B cell (primary cell): ENCODE measurements around the gene SYCP2. TPM values are rescaled to one million over a fixed set of nuclear protein-coding genes. Genes with fewer than 3 reads are reported as not detected.

ENCODE experiments used
- ATAC-seq: fragments of 200-7000 bp; cut with Tn5 transposase; one replicate; pipeline ENCODE4 v1.10.0; 2021; ENCODE audit warnings: low read depth, mild to moderate bottlenecking, moderate number of reproducible peaks, moderate library complexity
- CTCF ChIA-PET: fragments of 350-600 bp; sonication (Branson Sonifier 250); formaldehyde crosslinking; loops from one replicate; lab custom pipeline; 2021; ENCODE audit warnings: antibody characterized with exemption, inconsistent platforms; lab: Charles Lee
- POLR2A ChIA-PET: fragments of 350-600 bp; sonication (Branson Sonifier 250); formaldehyde crosslinking; loops from one replicate; lab custom pipeline; 2021; ENCODE audit warnings: antibody characterized with exemption; lab: Charles Lee
- DNase-seq: peaks from one replicate; pipeline ENCODE4 v3.0.0; 2013
- H2AFZ ChIP-seq: 2 replicates; pipeline ENCODE4 v1.6.1; 2012; ENCODE audit warnings: mild to moderate bottlenecking, low read depth, low read length; ENCODE audit not compliant: insufficient read depth, poor library complexity, severe bottlenecking
- H3K27ac ChIP-seq, 2 donors: 1 replicate in 1 of 2; 2 replicates in 1 of 2; pipeline ENCODE4 v1.5.1; 2012 to 2013; ENCODE audit warnings: low read length in 2 of 2, mild to moderate bottlenecking in 2 of 2, moderate library complexity in 1 of 2
- H3K27me3 ChIP-seq, 4 experiments: fragments of 200-600 bp in 1 of 4; sonication (generic) in 1 of 4; replicated peaks in 1 of 4; 1 replicate in 2 of 4; 2 replicates in 2 of 4; pipeline versions ENCODE4 v1.6.1 to v1.7.0; 2013 to 2016; ENCODE audit warnings: low read length in 3 of 4, mild to moderate bottlenecking in 2 of 4, mixed read lengths in 1 of 4, moderate library complexity in 1 of 4; ENCODE audit not compliant: insufficient read depth in 4 of 4, control insufficient read depth in 3 of 4; ENCODE audit errors: control extremely low read depth in 1 of 4
- H3K36me3 ChIP-seq, 2 experiments: replicated peaks in 1 of 2; 1 replicate in 1 of 2; 2 replicates in 1 of 2; pipeline versions ENCODE4 v1.6.1 to v1.7.1; 2013; ENCODE audit warnings: low read length in 1 of 2; ENCODE audit not compliant: insufficient read depth in 2 of 2, control insufficient read depth in 1 of 2; ENCODE audit errors: control extremely low read depth in 1 of 2, extremely low read depth in 1 of 2
- H3K4me1 ChIP-seq, 2 donors: fragments of 200-600 bp in 1 of 2; sonication (generic) in 1 of 2; 1 replicate in 1 of 2; 2 replicates in 1 of 2; pipeline versions ENCODE4 v1.5.1 to v1.6.1; 2013 to 2017; ENCODE audit warnings: low read length in 2 of 2; ENCODE audit not compliant: control insufficient read depth in 2 of 2, insufficient read depth in 2 of 2
- H3K4me2 ChIP-seq: replicated peaks from 2 replicates; pipeline ENCODE3; 2012; ENCODE audit warnings: mild to moderate bottlenecking, low read depth, low read length; ENCODE audit not compliant: poor library complexity, severe bottlenecking
- H3K4me3 ChIP-seq, 5 experiments: fragments of 200-600 bp in 1 of 5; sonication (generic) in 1 of 5; 1 replicate in 3 of 5; 2 replicates in 2 of 5; pipeline versions ENCODE4 v1.5.1 to v1.7.0; 2011 to 2016; ENCODE audit warnings: low read length in 4 of 5, mild to moderate bottlenecking in 4 of 5, low read depth in 2 of 5, control low read depth in 1 of 5, moderate library complexity in 1 of 5; ENCODE audit not compliant: insufficient read depth in 1 of 5; ENCODE audit errors: control extremely low read depth in 1 of 5, extremely low read depth in 1 of 5
- H3K79me2 ChIP-seq: fragments of 200-600 bp; sonication (generic); one replicate; pipeline ENCODE4 v1.6.0; 2016; ENCODE audit warnings: low read length; ENCODE audit not compliant: control insufficient read depth, insufficient read depth
- H3K9ac ChIP-seq: fragments of 200-600 bp; sonication (generic); 2 replicates; pipeline ENCODE4 v1.6.1; 2017; ENCODE audit warnings: mild to moderate bottlenecking, low read length, moderate library complexity
- H3K9me3 ChIP-seq, 3 donors: one replicate each; pipeline versions ENCODE4 v1.6.1 to v1.7.1; 2013; ENCODE audit warnings: low read length in 2 of 3; ENCODE audit not compliant: control insufficient read depth in 2 of 3, insufficient read depth in 1 of 3; ENCODE audit errors: control extremely low read depth in 1 of 3
- H4K20me1 ChIP-seq: 2 replicates; pipeline ENCODE4 v1.6.0; 2012; ENCODE audit warnings: mild to moderate bottlenecking, low read length; ENCODE audit not compliant: insufficient read depth, control insufficient read depth, poor library complexity, severe bottlenecking
- H3K27ac Mint-ChIP-seq: one replicate; pipeline ENCODE4 v1.8.0; 2021; ENCODE audit warnings: mixed read lengths
- H3K27me3 Mint-ChIP-seq: one replicate; pipeline ENCODE4 v1.8.0; 2021; ENCODE audit warnings: mixed read lengths
- H3K4me1 Mint-ChIP-seq: one replicate; pipeline ENCODE4 v1.8.0; 2021; ENCODE audit warnings: mixed read lengths
- H3K4me3 Mint-ChIP-seq: one replicate; pipeline ENCODE4 v1.8.0; 2021; ENCODE audit warnings: mixed read lengths
- H3K9me3 Mint-ChIP-seq: one replicate; pipeline ENCODE4 v1.8.0; 2022; ENCODE audit warnings: mixed read lengths; ENCODE audit not compliant: insufficient read depth
- CTCF ChIP-seq: fragments of 200-600 bp; IDR thresholded peaks from one replicate; pipeline ENCODE4 v1.8.0; 2022; ENCODE audit warnings: antibody characterized with exemption, mild to moderate bottlenecking
- EZH2 ChIP-seq: IDR thresholded peaks from 2 replicates; pipeline ENCODE4 v1.6.1; 2012; ENCODE audit warnings: borderline replicate concordance, low read depth, mild to moderate bottlenecking, moderate library complexity, low read length; ENCODE audit not compliant: insufficient read depth, poor library complexity, severe bottlenecking
- WGBS: methylation state at CpG from one replicate; pipeline ENCODE4 v1.1.5; 2013; ENCODE audit warnings: missing lambda C conversion rate; ENCODE audit not compliant: insufficient coverage; 5-methylcytosine and 5-hydroxymethylcytosine counted together
- intact Hi-C: fragments of 100-400 bp; cut with micrococcal nuclease; formaldehyde crosslinking; loops from one replicate; pipeline ENCODE4 v1.10.0; 2022
- polyA plus RNA-seq: library from polyadenylated mRNA; depleted of rRNA; stranded (reverse); fragments of >200 nt; gene quantifications from 2 replicates; pipeline ENCODE4 v1.2.3, GENCODE V29; 2012
- total RNA-seq, 2 donors: library from RNA; stranded (reverse); fragments of 120-200 nt in 1 of 2; gene quantifications; 1 replicate in 1 of 2; 2 replicates in 1 of 2; pipeline versions ENCODE4 v1.2.3 to v1.2.4, GENCODE V29; 2013 to 2022

SYCP2 gene
- total and polyA plus RNA-seq, 2 donors (not counting 1 experiment from before 2014, with no cell fraction given): 0.98 to 4.5 TPM

GRCh38 chr20:59944726-59945125 is 11.3 kb upstream of the SYCP2 start:
- H3K9me3 ChIP-seq: no peaks in the 10 kb centered on the region
- H3K9ac ChIP-seq: no peak overlapping the region
- 98% methylated on average over 5 of the region's 7 CpGs for WGBS
- Mint-ChIP-seq H3K9me3 (no peaks in the 10 kb centered on the region), H3K27ac (no peak overlapping the region), H3K4me3 (no peak overlapping the region), H3K27me3 (no peaks in the 10 kb centered on the region), H3K4me1 (peaks cover 28% of the 10 kb centered on the region)
- intact Hi-C loops: loop anchor here (5.0 kb wide), 2 partner anchors 1283 to 1292 kb away; partner anchors contain the start of gene STX16
- no peak overlapping the region for H2AFZ ChIP-seq
- H3K27ac ChIP-seq: no peak overlapping the region
- ATAC-seq (no peak), DNase-seq (no peak)
- H3K79me2 ChIP-seq: peaks cover 15% of the 10 kb centered on the region
- H3K36me3 ChIP-seq: peaks cover 6 to 28% of the 10 kb centered on the region in 2 experiments
- CTCF ChIA-PET: interaction anchor here (4.1 kb wide), 1 partner anchor 10 kb away, joined by 29 read pairs; the partner anchor contains the start of gene SYCP2
- H4K20me1 ChIP-seq: no peaks in the 10 kb centered on the region
- no peaks in the 10 kb centered on the region for H3K27me3 ChIP-seq
- POLR2A ChIA-PET: no interaction called here
- H3K4me2 ChIP-seq: no peak overlapping the region
- TF ChIP-seq CTCF: no peak
- TF ChIP-seq EZH2: no peak
- no peak overlapping the region for H3K4me3 ChIP-seq
- peaks cover 14 to 16% of the 10 kb centered on the region in 2 donors for H3K4me1 ChIP-seq

GRCh38 chr20:59942245-59942644 is 8.8 kb upstream of the SYCP2 start:
- Histone ChIP-seq H3K4me1 (peaks cover 20 to 21% of the 10 kb centered on the region in 2 donors), H3K9ac (no peak overlapping the region), H3K4me3 (no peak overlapping the region), H2AFZ (no peak overlapping the region), H3K79me2 (peaks cover 22% of the 10 kb centered on the region), H3K36me3 (peaks cover 6 to 28% of the 10 kb centered on the region in 2 experiments), H3K27me3 (no peaks in the 10 kb centered on the region), H3K9me3 (peaks cover 0 to 10% (median 0%) of the 10 kb centered on the region in 3 donors), H3K27ac (no peak overlapping the region), H3K4me2 (no peak overlapping the region), H4K20me1 (no peaks in the 10 kb centered on the region)
- no peak overlapping the region for H3K4me3 Mint-ChIP-seq
- no peak overlapping the region for H3K27ac Mint-ChIP-seq
- H3K9me3 Mint-ChIP-seq: no peaks in the 10 kb centered on the region
- ATAC-seq (no peak), DNase-seq (no peak)
- TF ChIP-seq EZH2 (no peak), CTCF (no peak)
- intact Hi-C loops: loop anchor here (5.0 kb wide), 1 partner anchor 1290 kb away; the partner anchor contains the start of gene STX16
- POLR2A ChIA-PET: no interaction called here
- CTCF ChIA-PET: no interaction called here
- no peaks in the 10 kb centered on the region for H3K27me3 Mint-ChIP-seq
- peaks cover 31% of the 10 kb centered on the region for H3K4me1 Mint-ChIP-seq
- WGBS: no CpG with 5 or more reads among the region's 2 CpGs
